Stomach (tissue), 4 donors: ENCODE results near the gene EPDR1.

Experiments used
- CTCF ChIP-seq, 7 experiments: fragments of 450-650 bp in 4 of 7; fragments of 200-600 bp in 3 of 7; sonication (generic) in 3 of 7; IDR thresholded peaks; one replicate each; pipeline ENCODE4 v1.5.1; 2016 to 2019; ENCODE audit warnings: antibody characterized with exemption in 7 of 7, control low read depth in 2 of 7, mild to moderate bottlenecking in 1 of 7
- POLR2A ChIP-seq, 4 donors: fragments of 450-650 bp; IDR thresholded peaks; one replicate each; pipeline ENCODE4 v1.6.1; 2016; ENCODE audit warnings: antibody characterized with exemption in 4 of 4, control low read depth in 2 of 4, mild to moderate bottlenecking in 1 of 4, moderate library complexity in 1 of 4
- POLR2AphosphoS5 ChIP-seq, 3 donors: sonication (generic); formaldehyde crosslinking; IDR thresholded peaks; one replicate each; pipeline ENCODE4 v1.6.1; 2016; ENCODE audit warnings: antibody characterized with exemption in 3 of 3

- no peak for TF ChIP-seq CTCF (IDR thresholded peaks at IDR 0.05)
- TF ChIP-seq POLR2A (IDR thresholded peaks at IDR 0.05), result no peak
- no peak for TF ChIP-seq POLR2AphosphoS5 (IDR thresholded peaks at IDR 0.05)
Measured at GRCh38 chr7:37901890-37902524, 18.4 kb upstream of the EPDR1 start.
